ENCODE data around the gene SPX.

DNA sequence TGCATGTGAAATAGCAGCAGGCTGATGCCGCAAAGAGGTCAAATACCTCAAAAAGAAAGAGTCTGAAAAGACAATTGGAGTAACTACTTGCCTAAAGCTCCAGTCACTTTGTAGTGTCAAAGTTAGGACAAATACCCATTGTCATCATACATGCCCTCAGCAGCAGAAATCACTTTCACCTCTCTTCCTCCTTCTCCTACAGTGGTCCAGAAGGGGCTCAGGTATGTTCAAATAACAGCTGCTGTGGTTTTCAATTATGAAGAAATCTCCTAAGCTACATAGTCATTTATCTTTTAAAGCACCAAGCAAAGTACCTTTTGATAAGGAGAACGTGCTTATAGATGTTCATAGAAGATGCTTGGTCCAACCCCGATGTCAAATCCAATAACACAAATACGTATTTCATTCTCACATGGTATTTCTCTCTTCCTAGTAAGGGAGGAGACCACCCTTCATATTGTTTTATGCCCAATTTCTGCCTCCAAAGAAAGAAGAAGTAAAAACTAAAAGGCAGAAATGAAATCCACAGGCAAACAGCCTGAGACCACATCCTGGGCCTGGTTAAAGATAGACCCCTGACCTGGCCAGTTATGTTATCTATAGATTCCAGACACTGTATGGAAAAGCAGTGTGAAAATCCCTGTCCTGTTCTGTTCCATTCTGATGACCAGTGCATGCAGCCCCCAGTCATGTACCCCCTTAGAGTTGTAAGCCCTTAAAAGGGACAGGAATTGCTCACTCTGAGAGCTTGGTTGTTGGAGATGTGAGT is 54.8 kb downstream of the SPX start:
- TF ChIP-seq, protein P1, sequence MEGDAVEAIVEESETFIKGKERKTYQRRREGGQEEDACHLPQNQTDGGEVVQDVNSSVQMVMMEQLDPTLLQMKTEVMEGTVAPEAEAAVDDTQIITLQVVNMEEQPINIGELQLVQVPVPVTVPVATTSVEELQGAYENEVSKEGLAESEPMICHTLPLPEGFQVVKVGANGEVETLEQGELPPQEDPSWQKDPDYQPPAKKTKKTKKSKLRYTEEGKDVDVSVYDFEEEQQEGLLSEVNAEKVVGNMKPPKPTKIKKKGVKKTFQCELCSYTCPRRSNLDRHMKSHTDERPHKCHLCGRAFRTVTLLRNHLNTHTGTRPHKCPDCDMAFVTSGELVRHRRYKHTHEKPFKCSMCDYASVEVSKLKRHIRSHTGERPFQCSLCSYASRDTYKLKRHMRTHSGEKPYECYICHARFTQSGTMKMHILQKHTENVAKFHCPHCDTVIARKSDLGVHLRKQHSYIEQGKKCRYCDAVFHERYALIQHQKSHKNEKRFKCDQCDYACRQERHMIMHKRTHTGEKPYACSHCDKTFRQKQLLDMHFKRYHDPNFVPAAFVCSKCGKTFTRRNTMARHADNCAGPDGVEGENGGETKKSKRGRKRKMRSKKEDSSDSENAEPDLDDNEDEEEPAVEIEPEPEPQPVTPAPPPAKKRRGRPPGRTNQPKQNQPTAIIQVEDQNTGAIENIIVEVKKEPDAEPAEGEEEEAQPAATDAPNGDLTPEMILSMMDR (IDR thresholded peaks at IDR 0.05), result no peak
- TF ChIP-seq POLR2A (IDR thresholded peaks at IDR 0.05), result no peak

Data from suprapubic skin (tissue), 3 donors.